Panc1 (cell line): Measurements from ENCODE around the gene ALOX12.

Source experiments
- CTCF ChIP-seq: fragments of 450-650 bp; IDR thresholded peaks from 2 replicates; pipeline ENCODE4 v1.5.1; 2017; ENCODE audit warnings: mild to moderate bottlenecking
- POLR2AphosphoS5 ChIP-seq: IDR thresholded peaks from 2 replicates; pipeline ENCODE4 v1.6.1; 2012; ENCODE audit warnings: mild to moderate bottlenecking, low read depth, low read length, moderate library complexity
- REST ChIP-seq, 2 experiments: IDR thresholded peaks; 2 replicates each; pipeline ENCODE4 v1.6.1; 2011 to 2012; ENCODE audit warnings: low read depth in 2 of 2, control low read depth in 1 of 2, low read length in 1 of 2, mild to moderate bottlenecking in 1 of 2, moderate library complexity in 1 of 2; ENCODE audit not compliant: insufficient read depth in 1 of 2

- TF ChIP-seq CTCF = no peak
- no peak for TF ChIP-seq POLR2AphosphoS5
- TF ChIP-seq REST (IDR thresholded peaks at IDR 0.05; ENCODE audit: insufficient read depth in 1 of 2, low read depth in 2 of 2, low read length in 1 of 2) = no peak
These were observed at the start of gene ALOX12 for GRCh38 chr17:6995500-6996255.
